Left hindlimb (tissue), 1 donor: ENCODE measurements around the gene VSTM5.
A peak's percentile ranks its signal among the peaks of the same experiment; 100 is the strongest.
"Not testable (repeated sequence)": the region's sequence is repeated elsewhere in the genome, so short reads cannot be mapped to it uniquely, and the experiment has no call there.

Experiments
- DNase-seq: peaks from one replicate; pipeline ENCODE4 v3.0.0-alpha.2; 2018

VSTM5 gene

GRCh38 chr11:93784935-93785360 lies 65.5 kb downstream of the VSTM5 start:
- no peak for DNase-seq

- DNase-seq, result peak; percentile 94
Measured at GRCh38 chr11:93784145-93784934, 66.1 kb downstream of the VSTM5 start, which contains the start of gene MED17. MED17 (plus strand) TSS chr11:93784282; CDS start chr11:93784514, 232 bp downstream.

- DNase-seq, result no peak
Measured at GRCh38 chr11:93783765-93784144, 66.7 kb downstream of the VSTM5 start.

GRCh38 chr11:93783362-93783761 lies 67.1 kb downstream of the VSTM5 start:
- DNase-seq, result no peak

- no peak for DNase-seq
Measured at GRCh38 chr11:93775289-93775688, 75.1 kb downstream of the VSTM5 start.

- not testable (repeated sequence) for DNase-seq
Measured at GRCh38 chr11:93774560-93774959, 75.9 kb downstream of the VSTM5 start.

GRCh38 chr11:93773601-93774200 lies 76.7 kb downstream of the VSTM5 start:
- no peak for DNase-seq

GRCh38 chr11:93773045-93773477 lies 77.4 kb downstream of the VSTM5 start:
- no peak for DNase-seq

- DNase-seq, result no peak
Measured at GRCh38 chr11:93772123-93772522, 78.3 kb downstream of the VSTM5 start.

- no peak for DNase-seq
Measured at GRCh38 chr11:93770160-93770559, 80.3 kb downstream of the VSTM5 start.
